ENCODE results near the gene DAPP1.

The DAPP1 gene

DNA sequence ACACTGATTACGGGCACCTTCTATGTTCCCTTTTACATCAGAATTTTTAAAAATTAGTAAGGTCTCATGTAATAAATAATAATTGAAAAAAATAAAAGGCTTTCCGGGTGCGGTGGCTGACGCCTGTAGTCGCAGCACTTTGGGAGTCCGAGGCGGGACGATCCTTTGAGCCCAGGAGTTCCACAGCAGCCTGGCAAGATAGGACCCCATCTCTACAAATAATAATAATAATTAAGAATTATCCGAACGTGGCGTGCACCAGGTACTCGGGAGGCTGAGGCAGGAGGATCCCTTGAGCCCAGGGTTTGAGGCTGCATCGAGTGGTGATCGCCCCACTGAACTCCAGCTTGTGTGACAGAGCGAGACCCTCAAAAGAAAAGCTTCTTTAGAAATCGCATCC is 78.4 kb downstream of the DAPP1 start:
- no peak for TF ChIP-seq ZFX (IDR thresholded peaks at IDR 0.05; ENCODE audit: borderline replicate concordance)
- TF ChIP-seq, protein P1, sequence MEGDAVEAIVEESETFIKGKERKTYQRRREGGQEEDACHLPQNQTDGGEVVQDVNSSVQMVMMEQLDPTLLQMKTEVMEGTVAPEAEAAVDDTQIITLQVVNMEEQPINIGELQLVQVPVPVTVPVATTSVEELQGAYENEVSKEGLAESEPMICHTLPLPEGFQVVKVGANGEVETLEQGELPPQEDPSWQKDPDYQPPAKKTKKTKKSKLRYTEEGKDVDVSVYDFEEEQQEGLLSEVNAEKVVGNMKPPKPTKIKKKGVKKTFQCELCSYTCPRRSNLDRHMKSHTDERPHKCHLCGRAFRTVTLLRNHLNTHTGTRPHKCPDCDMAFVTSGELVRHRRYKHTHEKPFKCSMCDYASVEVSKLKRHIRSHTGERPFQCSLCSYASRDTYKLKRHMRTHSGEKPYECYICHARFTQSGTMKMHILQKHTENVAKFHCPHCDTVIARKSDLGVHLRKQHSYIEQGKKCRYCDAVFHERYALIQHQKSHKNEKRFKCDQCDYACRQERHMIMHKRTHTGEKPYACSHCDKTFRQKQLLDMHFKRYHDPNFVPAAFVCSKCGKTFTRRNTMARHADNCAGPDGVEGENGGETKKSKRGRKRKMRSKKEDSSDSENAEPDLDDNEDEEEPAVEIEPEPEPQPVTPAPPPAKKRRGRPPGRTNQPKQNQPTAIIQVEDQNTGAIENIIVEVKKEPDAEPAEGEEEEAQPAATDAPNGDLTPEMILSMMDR (IDR thresholded peaks at IDR 0.05): no peak
- peak overlapping the region; percentile 68 for H3K27ac ChIP-seq

DNA sequence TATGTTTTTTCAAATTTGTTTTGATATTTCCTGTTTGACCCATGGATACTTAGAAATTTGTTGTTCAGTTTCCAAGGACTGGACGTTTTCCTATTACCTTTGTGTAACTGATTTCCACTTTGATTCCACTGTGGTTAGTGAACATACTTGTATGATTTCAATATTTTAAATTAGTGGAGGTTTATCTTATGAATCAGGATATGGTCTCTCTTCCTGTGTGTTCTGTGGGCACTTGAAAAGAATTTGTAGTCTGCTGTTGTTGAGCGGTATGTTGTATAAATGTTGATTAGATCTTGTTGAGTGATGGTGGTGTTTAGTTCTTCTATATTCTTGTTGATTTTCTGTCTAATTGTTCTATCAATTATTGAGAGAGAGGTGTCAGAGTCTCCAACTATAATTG is 98.8 kb downstream of the DAPP1 start:
- TF ChIP-seq, protein P1 (IDR thresholded peaks at IDR 0.05): no peak
- TF ChIP-seq ZFX (IDR thresholded peaks at IDR 0.05; ENCODE audit: borderline replicate concordance): no peak
- no peak overlapping the region for H3K27ac ChIP-seq

DNA sequence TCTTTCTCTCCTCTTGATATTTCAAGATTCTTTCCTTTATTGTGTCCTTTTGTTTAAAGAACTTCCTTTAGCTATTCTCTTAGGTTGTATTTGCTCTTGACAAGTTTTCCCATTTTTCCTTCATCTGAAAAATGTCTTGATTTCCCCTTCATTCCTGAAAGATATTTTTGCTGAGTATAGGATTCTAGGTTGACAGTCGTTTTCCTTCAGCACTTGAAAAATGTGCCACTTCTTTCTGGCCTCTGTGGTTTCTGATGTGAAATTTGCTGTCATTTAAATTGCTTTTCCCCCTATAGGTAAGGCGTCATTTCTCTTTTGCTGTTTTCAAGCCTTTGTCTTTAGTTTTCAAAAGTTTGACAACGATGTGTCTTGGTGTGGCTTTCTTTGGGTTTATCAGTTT is 100.9 kb downstream of the DAPP1 start:
- no peak for TF ChIP-seq ZFX (IDR thresholded peaks at IDR 0.05; ENCODE audit: borderline replicate concordance)
- TF ChIP-seq, protein P1 (IDR thresholded peaks at IDR 0.05): no peak
- no peak overlapping the region for H3K27ac ChIP-seq

DNA sequence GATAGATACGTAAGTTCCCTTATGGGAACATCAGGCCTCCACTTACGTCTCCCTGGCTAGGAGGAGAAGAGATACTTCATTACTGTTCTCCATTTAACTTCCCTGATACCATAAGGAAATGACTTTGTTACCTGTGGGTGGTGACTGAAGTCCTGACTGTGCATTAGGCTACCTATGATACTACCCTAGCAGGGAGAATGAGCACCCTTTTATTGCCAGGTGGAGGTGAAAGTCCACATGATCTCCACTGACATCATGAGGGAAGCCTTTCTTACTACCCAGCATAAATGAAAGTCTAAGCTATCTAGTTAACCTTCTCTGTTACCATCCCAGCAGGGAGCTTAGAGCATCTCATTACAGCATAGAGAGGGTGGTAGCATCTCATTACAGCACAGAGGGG is 102.0 kb downstream of the DAPP1 start:
- no peak overlapping the region for H3K27ac ChIP-seq
- TF ChIP-seq, protein P1 (IDR thresholded peaks at IDR 0.05): no peak
- TF ChIP-seq ZFX (IDR thresholded peaks at IDR 0.05; ENCODE audit: borderline replicate concordance): no peak

Measured in 22Rv1 (cell line).